Motor neuron (in vitro differentiated cells): ENCODE measurements around the gene NTNG1. TPM values are rescaled to one million over a fixed set of nuclear protein-coding genes. Genes with fewer than 3 reads are reported as not detected.

Experiments used
- ATAC-seq, 8 experiments: fragments of 200-7000 bp; cut with Tn5 transposase; replicated peaks in 6 of 8; 2 replicates each; pipeline ENCODE4 v1.8.0; 2021; ENCODE audit warnings: mild to moderate bottlenecking in 8 of 8, moderate library complexity in 8 of 8
- H3K27ac ChIP-seq, 2 donors: fragments of 250-450 bp; sonication (Bioruptor Pico); 2 replicates each; pipeline ENCODE4 v1.9.0; 2021; ENCODE audit warnings: antibody characterized with exemption in 2 of 2, mild to moderate bottlenecking in 2 of 2, moderate library complexity in 1 of 2
- H3K4me1 ChIP-seq, 2 donors: fragments of 250-450 bp; sonication (Bioruptor Pico); replicated peaks in 1 of 2; 2 replicates each; pipeline ENCODE4 v1.6.1; 2021; ENCODE audit warnings: antibody characterized with exemption in 2 of 2, mild to moderate bottlenecking in 2 of 2, moderate library complexity in 1 of 2
- H3K4me3 ChIP-seq, 5 donors: fragments of 250-450 bp; sonication (Bioruptor Pico); 2 replicates each; pipeline ENCODE4 v1.9.0; 2021; ENCODE audit warnings: antibody characterized with exemption in 5 of 5, mild to moderate bottlenecking in 5 of 5, moderate library complexity in 4 of 5
- WGBS, 10 experiments: fragments of 450-650 bp; shearing (Covaris generic); methylation state at CpG; one replicate each; pipeline ENCODE4 v1.0.0; 2022; 5-methylcytosine and 5-hydroxymethylcytosine counted together
- in situ Hi-C, 9 experiments: fragments of 400-800 bp; cut with MboI; loops; one replicate each; pipeline ENCODE4 v1.15.0; 2021; ENCODE audit warnings: low sequenced_read_pairs in 9 of 9, low pct_unique_long_range_greater_than_20kb in 2 of 9; ENCODE audit not compliant: unreplicated experiment in 9 of 9
- total RNA-seq, 8 experiments: library from RNA; unstranded; fragments of 300-600 nt; gene quantifications; 2 replicates each; pipeline versions ENCODE4 v1.2.3 to v1.2.4, GENCODE V29; 2022

The NTNG1 gene
- total RNA-seq, 8 experiments from 2014 or later, result 3.7 to 54.8 (median 18.5) TPM

DNA sequence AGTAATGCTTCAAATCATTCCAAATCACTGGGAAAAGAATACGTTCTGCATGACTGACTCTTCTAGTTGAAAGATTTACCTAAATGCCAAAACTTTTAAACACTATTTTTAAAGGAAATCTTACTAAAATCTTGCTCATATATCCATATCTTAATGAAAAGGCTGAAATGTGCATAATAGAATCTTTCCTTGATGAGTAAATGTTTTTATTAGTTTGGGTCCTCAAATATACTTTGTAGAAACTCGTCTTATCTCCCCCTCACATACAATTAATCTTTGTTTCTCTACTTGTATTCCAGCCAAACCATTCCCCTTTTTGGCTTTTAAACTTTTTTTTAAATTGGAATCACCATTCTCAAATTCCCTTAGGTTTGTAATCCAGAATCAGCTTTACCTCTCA is 110.2 kb downstream of the NTNG1 start:
- no peak for ATAC-seq
- Histone ChIP-seq H3K4me3 (no peak overlapping the region), H3K27ac (no peak overlapping the region), H3K4me1 (peaks cover 25 to 28% of the 10 kb centered on the region in 2 donors)
- in situ Hi-C loops, result no loop called here
- WGBS, 10 experiments, result 74 to 100% (median 91%) methylated on average over 2 of the region's 2 CpGs

DNA sequence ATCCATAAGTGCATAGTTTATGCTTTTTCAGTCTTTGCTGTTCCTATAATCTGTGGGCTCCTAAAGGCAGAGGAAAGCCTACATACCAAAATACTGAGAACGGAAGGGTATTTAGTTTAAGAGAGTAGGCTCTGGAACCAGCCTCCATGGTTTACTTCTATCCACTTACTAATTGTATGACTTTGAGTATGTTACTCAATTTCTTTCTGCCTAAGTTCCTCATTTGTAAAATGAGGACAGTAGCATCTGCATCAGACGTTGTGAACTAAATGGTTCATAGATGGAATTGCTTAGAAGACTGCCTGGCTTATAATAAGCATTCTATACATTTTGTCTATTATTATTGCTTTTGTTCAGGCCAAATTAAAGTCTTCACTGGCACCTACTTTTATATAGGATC is 111.0 kb downstream of the NTNG1 start:
- peaks cover 23 to 25% of the 10 kb centered on the region in 2 donors for H3K4me1 ChIP-seq
- no peak for ATAC-seq
- no peak overlapping the region for H3K4me3 ChIP-seq
- WGBS, 10 experiments, result 63 to 100% (median 88%) methylated on average over 1 to 2 of the region's 2 CpGs; no CpG with 5 or more reads in 2 of the 10 experiments
- no peak overlapping the region for H3K27ac ChIP-seq
- in situ Hi-C loops, result no loop called here

DNA sequence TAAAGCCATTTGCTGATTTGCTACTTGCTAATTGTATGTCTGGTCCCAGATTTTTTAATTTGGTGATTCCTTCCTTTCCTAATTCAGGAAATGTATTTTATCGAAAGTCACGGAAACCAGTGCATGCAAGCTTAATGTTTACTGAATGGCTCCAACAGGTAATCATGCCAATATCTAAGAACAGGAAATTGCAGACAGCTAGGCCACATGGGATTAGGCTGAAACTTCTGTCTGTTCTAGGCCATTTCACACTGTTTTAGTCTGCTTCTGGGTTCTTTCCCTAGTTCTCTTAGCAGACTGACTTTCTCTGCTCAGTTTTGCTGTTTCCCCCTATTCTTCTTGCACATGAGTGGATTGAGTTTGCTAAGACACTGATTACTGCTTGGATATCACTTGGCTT is 111.4 kb downstream of the NTNG1 start:
- 69 to 100% (median 94%) methylated on average over 2 of the region's 2 CpGs; no CpG with 5 or more reads in 1 of the 10 experiments for WGBS, 10 experiments
- Histone ChIP-seq H3K27ac (no peak overlapping the region), H3K4me1 (peaks cover 19 to 24% of the 10 kb centered on the region in 2 donors), H3K4me3 (no peak overlapping the region)
- in situ Hi-C loops, result no loop called here
- no peak for ATAC-seq

DNA sequence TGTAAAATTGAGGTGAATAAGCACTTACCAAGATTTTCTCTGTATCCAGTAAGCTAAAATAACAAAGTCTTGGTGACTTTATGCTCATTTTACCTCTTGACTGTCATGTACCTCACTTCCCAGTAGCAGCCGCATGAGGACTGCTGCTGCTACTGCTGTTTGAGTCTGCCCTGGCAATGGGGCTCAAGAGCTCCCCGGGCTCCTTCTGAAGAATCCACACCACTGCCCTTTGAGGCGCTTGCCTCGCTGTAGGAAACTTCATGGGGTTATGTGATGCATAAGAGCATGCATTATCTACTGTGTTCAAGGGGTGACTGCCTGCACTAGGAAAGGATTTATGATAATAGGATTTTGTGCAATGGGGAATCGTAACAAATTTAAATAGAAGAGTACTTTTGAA is 113.5 kb downstream of the NTNG1 start:
- Histone ChIP-seq H3K27ac (no peak overlapping the region), H3K4me3 (no peak overlapping the region), H3K4me1 (peaks cover 9 to 14% of the 10 kb centered on the region in 2 donors)
- peak in 5 of 8 experiments; percentile 49 to 67 (median 61) for ATAC-seq
- in situ Hi-C loops, result no loop called here
- WGBS, 10 experiments, result 42 to 83% (median 66%) methylated on average over 2 to 5 of the region's 5 CpGs; no CpG with 5 or more reads in 1 of the 10 experiments

DNA sequence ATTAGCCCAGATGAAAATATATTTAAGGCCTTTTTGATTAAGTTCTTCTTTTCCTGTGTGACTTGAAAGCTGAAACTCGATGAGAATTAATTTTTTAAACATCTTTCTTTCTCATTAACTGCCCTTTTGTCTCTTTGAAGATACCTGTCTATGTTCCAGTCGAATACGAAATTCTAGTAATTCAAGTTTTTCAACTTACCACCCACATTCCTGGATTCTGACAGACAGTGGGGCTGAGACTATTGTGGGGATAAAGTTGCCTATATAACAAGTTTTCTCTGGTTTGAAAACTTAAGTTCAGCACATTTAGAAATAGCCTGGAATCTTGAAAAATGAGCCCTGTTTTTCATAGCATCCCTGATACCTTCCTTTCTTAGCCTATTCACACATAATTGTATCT is 114.6 kb downstream of the NTNG1 start:
- Histone ChIP-seq H3K27ac (no peak overlapping the region), H3K4me1 (peaks cover 9 to 15% of the 10 kb centered on the region in 2 donors), H3K4me3 (no peak overlapping the region)
- WGBS, 10 experiments, result 0 to 93% (median 74%) methylated on average over 1 to 3 of the region's 3 CpGs; no CpG with 5 or more reads in 1 of the 10 experiments
- ATAC-seq, result no peak
- in situ Hi-C loops, result no loop called here

DNA sequence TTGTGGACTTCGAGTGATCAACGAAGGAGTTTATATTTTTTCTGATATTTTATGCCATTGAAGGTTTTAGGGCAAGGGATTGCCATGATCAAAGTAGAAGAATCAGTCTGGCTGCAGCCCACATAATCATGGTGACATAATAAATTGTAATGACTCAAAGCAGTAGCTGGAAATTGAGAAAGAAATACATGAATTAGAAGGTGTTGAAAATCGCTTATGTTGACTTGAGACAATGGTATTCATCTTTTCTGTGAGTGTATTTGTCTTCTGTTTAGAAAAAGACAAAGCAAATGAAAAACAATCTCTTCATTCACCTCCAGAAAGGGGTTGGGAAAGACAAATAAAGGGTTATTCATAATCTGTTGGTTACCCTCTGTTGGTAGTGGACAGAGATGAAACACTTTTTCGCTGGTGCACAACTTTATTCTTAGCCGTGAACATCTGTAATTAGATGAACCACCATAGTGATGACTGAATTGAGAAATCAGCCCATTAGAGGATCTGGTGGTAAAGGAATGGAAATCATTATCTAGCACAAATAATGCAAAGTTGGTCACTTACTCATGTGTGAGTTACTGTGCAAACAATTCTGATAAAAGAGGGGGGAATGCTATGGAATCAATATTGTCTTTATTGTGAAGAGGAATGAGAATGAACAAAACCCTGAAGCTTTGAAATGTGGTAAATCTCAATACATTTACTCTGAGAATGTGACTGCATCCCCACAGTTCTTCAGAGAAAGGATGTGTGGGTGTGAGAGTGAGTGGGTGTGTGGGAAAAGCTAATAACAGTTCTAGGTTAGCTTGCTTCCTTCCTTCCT is 121.8 kb downstream of the NTNG1 start:
- peaks cover 9 to 15% of the 10 kb centered on the region in 2 donors for H3K4me1 ChIP-seq
- in situ Hi-C loops, result no loop called here
- H3K4me3 ChIP-seq, result no peak overlapping the region
- peak in 5 of 8 experiments; percentile 48 to 87 (median 68) for ATAC-seq
- H3K27ac ChIP-seq, result peak overlapping the region in 1 of 2 donors; percentile 54
- 58 to 90% (median 73%) methylated on average over 2 to 5 of the region's 5 CpGs for WGBS, 10 experiments

DNA sequence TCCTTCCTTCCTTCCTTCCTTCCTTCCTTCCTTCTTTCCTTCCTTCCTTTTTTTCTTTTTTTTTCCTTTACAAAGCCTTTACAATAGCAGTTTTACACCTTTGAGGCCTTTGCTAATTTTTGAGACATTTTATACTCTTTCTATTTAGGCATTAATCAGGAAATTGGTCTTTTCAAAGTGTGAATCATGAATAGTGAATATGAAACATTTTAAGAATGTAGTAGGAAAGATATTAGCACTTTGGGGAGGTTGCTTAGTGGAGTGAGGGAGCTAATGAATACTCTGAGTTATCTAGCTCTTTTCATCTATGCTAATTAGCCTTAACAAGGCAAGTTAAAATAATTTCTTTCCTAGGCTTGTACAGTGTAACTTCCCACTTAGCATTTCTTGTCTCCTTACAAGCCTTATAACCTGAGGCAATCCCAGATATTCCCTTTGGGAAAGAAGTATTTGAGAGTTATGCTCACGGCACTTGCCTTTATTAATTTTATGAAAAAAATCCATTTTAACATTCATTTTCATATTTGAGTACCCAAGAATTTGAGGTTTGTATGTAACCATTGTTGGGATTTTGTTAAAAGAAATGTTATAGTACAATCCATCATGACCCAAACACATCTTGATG is 122.6 kb downstream of the NTNG1 start:
- Histone ChIP-seq H3K27ac (peak overlapping the region in 1 of 2 donors; percentile 54), H3K4me3 (no peak overlapping the region), H3K4me1 (peaks cover 9 to 15% of the 10 kb centered on the region in 2 donors)
- in situ Hi-C loops, result no loop called here
- 80 to 100% (median 100%) methylated on average over 1 of the region's 1 CpG; no CpG with 5 or more reads in 4 of the 10 experiments for WGBS, 10 experiments
- no peak for ATAC-seq

DNA sequence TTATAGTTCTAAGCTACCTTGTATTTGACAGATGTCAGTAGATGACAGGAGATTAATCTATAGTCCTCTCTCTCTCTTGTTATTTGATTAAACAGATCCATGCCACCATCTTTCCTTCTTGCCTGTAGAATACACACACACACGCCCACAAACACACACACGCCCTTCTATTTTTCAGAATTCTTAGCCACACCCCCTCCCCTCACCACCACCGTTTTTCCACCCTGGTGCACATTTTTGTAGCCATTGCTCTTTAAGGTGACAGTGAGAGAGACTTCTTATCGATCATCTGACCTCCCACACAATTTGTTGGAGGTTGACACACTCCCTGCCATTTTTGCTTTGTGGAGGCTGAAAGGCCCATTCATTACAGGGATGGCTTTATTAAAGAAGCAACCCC is 123.2 kb downstream of the NTNG1 start:
- no peak overlapping the region for H3K27ac ChIP-seq
- peak in 3 of 8 experiments; percentile 7 to 59 (median 53) for ATAC-seq
- in situ Hi-C loops, result no loop called here
- peaks cover 9 to 15% of the 10 kb centered on the region in 2 donors for H3K4me1 ChIP-seq
- 10 to 90% (median 64%) methylated on average over 2 to 4 of the region's 4 CpGs; no CpG with 5 or more reads in 1 of the 10 experiments for WGBS, 10 experiments
- no peak overlapping the region for H3K4me3 ChIP-seq

DNA sequence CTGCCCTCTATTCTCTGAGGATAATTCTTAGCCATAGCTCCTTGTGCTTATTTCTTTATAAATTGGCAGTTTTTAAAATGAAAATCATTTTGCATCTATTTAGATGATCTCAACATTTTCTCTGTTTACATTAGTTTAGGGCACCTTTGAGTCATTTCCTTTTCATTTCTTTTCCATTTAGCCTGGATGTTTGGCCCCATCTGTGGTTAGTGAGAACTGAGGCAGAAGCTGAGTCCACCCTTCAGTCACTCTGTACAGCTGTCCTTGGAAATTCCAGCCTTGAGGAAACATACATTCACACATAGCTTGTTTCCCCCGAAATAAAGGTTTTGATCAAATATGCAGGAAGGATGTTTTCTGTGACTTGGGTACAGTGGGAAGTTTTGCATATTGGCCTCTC is 123.7 kb downstream of the NTNG1 start:
- no peak for ATAC-seq
- peaks cover 9 to 15% of the 10 kb centered on the region in 2 donors for H3K4me1 ChIP-seq
- no peak overlapping the region for H3K27ac ChIP-seq
- WGBS, 10 experiments, result 0 to 100% (median 67%) methylated on average over 1 of the region's 1 CpG; no CpG with 5 or more reads in 3 of the 10 experiments
- in situ Hi-C loops, result no loop called here
- H3K4me3 ChIP-seq, result no peak overlapping the region

DNA sequence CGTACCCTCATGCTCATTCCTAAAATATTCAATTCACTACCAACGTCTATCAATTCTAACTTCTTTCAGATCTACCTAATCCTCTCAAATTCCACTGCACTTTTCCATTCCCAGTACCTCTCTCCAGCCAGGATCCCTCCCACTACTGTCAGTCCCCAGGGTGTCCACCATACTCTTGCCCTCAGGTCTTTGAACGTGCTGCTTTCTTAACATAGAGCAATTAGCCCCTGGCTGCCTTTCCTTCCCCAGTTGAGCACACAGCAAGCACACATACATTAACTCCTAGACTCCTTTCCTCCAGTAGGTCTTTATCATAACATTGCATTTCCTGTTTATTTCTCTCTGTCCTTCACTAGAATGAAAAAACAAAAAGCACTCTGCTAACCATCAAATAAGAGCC is 126.7 kb downstream of the NTNG1 start:
- 48 to 88% (median 62%) methylated on average over 1 to 3 of the region's 3 CpGs; no CpG with 5 or more reads in 1 of the 10 experiments for WGBS, 10 experiments
- Histone ChIP-seq H3K4me3 (no peak overlapping the region), H3K4me1 (peaks cover 9 to 11% of the 10 kb centered on the region in 2 donors), H3K27ac (no peak overlapping the region)
- no peak for ATAC-seq
- in situ Hi-C loops, result no loop called here

DNA sequence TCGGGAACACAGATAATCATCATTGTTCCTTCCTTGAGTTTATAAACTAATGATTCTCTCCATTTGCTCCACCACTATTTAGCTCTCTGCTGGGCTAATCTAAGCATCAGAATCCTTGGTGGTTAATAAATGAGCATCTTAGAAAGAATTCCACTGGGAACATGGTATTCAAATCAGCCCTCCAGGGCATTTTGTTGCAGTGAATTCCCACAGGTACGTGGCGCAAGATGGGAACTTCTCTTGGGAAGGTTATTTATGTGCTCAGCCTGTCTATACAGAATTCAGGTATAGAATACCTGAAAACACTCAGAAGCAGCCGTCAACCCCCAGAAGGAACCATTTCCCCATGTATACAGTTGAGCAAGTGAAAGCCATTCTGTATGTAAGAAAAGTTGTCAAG is 131.5 kb downstream of the NTNG1 start:
- in situ Hi-C loops, result no loop called here
- no peak for ATAC-seq

DNA sequence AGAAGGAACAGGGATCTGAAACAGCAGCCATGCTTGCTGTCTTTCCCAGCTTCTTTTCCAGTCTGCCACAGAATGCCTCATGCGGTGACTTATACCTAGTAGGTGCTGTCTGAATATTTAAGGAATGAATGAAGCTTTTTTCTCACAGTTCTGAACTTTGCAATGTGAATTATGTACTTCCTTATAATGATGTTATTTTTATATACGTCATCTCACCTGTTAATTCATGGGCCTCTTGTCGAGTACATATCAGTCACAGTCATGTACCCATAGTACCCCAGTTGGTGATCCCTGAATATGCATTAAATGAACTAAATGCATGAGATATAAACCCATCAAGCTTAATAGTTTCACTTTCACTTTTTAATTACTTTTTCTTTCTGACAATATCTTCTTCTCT is 132.7 kb downstream of the NTNG1 start:
- no peaks in the 10 kb centered on the region for H3K4me1 ChIP-seq
- no peak overlapping the region for H3K27ac ChIP-seq
- in situ Hi-C loops, result no loop called here
- no peak overlapping the region for H3K4me3 ChIP-seq
- ATAC-seq, result no peak
- WGBS, 10 experiments, result 59 to 100% (median 93%) methylated on average over 2 to 3 of the region's 3 CpGs; no CpG with 5 or more reads in 1 of the 10 experiments

More for the DNA sequence above, 131.5 kb downstream of the NTNG1 start:
- Histone ChIP-seq H3K27ac (no peak overlapping the region), H3K4me1 (no peaks in the 10 kb centered on the region), H3K4me3 (no peak overlapping the region)
- 80 to 100% (median 93%) methylated on average over 2 to 4 of the region's 4 CpGs for WGBS, 10 experiments

DNA sequence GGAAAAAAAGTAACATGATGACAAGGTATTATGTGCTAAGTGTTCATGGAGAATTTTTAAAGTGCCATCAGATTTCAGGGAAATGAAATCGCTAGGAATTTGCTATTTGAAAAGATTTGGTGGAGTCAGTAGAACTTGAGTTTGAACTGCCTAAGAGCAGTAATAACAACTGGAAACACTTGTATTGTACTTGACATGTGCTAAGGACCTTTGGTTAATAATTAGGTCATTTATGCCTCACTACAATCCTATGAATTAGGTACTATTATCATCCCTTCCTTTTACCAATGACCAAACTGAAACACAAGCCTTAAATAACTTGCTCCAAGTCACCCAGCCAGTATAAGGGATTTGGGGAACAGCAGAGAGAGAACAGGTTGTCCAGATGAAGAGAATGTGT is 133.4 kb downstream of the NTNG1 start:
- Histone ChIP-seq H3K27ac (no peak overlapping the region), H3K4me1 (no peaks in the 10 kb centered on the region), H3K4me3 (no peak overlapping the region)
- ATAC-seq, result no peak
- in situ Hi-C loops, result no loop called here
- 71 to 100% (median 90%) methylated on average over 1 of the region's 1 CpG; no CpG with 5 or more reads in 3 of the 10 experiments for WGBS, 10 experiments
